Measurements from ENCODE around the gene ENTPD2. TPM values are rescaled to one million over a fixed set of nuclear protein-coding genes. Genes with fewer than 3 reads are reported as not detected.

Gene ENTPD2
- total RNA-seq, 4 donors from 2014 or later: 0.42 to 1.2 (median 1.0) TPM

DNA sequence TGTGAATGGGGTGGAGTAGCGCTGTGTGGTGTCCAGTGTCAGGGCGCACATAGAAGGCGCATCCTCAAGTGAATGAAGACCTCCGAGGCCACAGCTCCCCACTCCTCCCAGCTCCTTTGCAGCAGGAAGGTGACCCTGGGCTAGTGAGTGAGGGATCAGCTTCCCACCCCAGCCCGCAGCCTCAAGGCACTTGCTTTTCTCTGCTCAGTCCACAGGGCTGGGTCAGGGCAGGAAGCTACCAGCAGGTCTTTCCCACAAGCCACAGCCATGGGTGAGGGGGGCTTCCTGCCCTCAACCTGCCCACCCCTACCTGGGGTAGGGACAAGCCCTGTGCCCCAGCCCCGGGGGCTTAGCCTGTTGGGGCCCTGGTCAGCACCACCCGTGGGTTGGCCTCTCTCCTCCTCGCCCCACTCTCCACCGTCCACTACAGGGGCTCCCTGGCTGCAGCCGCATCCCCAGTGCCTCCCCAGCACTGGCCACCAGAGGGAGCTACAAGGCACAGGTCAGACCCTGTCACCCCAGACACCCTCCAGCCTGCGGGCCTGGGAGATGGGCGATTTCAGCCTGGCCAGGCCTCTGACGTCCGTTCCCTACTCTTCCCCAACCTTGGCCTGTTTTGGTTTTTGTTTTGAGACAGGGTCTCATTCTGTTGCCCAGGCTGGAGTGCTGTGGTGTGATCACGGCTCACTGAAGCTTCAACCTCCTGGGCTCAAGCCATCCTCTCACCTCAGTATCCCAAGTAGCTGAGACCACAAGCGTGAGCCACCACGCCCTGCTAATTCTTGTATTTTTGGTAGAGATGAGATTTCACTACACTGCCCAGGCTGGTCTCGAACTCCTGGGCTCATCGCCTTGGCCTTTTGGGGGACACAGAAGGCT, 24.6 kb downstream of the ENTPD2 start:
- no peak for DNase-seq (ENCODE audit: extremely low spot score)
- Histone ChIP-seq H3K36me3 (no peaks in the 10 kb centered on the region), H3K27me3 (peaks cover 0 to under 1% (median 0%) of the 10 kb centered on the region in 4 donors), H3K27ac (replicated peaks in 1 of 4) (peak overlapping the region in 2 of 4 donors; percentile 15 to 68), H3K4me3 (peak overlapping the region; percentile 61 to 66 (median 62)), H3K4me1 (peaks cover 24 to 46% (median 41%) of the 10 kb centered on the region in 4 donors), H3K9me3 (no peaks in the 10 kb centered on the region)
- no peak for TF ChIP-seq POLR2A (IDR thresholded peaks at IDR 0.05; ENCODE audit: low read depth)
- TF ChIP-seq, protein P1, sequence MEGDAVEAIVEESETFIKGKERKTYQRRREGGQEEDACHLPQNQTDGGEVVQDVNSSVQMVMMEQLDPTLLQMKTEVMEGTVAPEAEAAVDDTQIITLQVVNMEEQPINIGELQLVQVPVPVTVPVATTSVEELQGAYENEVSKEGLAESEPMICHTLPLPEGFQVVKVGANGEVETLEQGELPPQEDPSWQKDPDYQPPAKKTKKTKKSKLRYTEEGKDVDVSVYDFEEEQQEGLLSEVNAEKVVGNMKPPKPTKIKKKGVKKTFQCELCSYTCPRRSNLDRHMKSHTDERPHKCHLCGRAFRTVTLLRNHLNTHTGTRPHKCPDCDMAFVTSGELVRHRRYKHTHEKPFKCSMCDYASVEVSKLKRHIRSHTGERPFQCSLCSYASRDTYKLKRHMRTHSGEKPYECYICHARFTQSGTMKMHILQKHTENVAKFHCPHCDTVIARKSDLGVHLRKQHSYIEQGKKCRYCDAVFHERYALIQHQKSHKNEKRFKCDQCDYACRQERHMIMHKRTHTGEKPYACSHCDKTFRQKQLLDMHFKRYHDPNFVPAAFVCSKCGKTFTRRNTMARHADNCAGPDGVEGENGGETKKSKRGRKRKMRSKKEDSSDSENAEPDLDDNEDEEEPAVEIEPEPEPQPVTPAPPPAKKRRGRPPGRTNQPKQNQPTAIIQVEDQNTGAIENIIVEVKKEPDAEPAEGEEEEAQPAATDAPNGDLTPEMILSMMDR (IDR thresholded peaks at IDR 0.05): peak in 2 of 3 experiments; percentile 82 to 84
- peak in 1 of 2 donors; percentile 34 for TF ChIP-seq POLR2AphosphoS5 (IDR thresholded peaks at IDR 0.05)
- intact Hi-C loops (cut with DNase I): no loop called here
- 28% methylated on average over 17 of the region's 19 CpGs for WGBS

DNA sequence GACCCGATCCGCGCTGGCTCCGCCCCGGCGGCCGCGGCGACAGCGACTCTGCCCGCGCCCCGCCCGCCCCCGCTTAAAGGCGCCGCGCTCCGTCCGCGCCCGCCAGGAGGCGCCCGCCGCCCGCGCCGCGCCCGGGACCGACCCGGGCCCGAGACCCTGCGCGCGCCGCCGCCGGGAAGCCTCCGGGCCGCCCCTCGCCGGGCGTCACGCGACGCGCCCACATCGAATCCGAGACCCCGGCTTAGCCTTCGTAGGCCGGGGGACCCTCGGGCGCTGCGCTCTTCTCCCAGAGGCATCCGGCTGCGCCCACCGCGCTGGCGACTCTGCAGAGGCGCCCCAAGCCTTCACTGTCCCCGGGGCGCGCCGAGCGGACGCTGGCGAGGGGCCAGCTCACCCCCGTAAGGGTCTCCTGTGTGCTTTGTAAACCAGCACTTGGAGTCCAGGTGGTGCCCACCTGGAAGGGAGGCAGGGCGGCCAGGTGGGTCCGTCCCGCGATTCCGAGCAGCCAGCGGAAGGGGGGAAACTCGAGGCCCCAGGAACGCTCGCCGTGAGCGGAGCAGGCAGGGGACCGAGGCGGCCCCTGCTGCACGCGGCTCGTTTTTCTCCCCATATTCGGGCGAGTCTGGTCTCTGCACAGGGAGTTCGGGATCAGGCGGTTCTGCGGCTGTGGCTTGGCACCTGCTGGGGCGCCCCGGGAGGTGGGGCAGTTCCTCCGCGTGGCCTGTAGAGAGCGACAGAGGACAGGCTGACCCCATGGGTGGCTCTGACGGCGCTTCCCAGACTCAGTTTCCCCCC, 25.4 kb downstream of the ENTPD2 start:
- TF ChIP-seq, protein P1 (IDR thresholded peaks at IDR 0.05): peak in 2 of 3 experiments; percentile 18 to 26
- no peak for TF ChIP-seq EP300 (IDR thresholded peaks at IDR 0.05)
- no peaks in the 10 kb centered on the region for H3K27me3 ChIP-seq
- no peaks in the 10 kb centered on the region for H3K9me3 ChIP-seq
- peak overlapping the region; percentile 61 to 66 (median 62) for H3K4me3 ChIP-seq
- H3K36me3 ChIP-seq: peaks cover 0 to 5% (median 0%) of the 10 kb centered on the region in 4 donors
- intact Hi-C loops (cut with DNase I): no loop called here
- WGBS: no CpG with 5 or more reads among the region's 98 CpGs
- peaks cover 24 to 46% (median 40%) of the 10 kb centered on the region in 4 donors for H3K4me1 ChIP-seq
- H3K27ac ChIP-seq (replicated peaks in 1 of 4): peak overlapping the region in 3 of 4 donors; percentile 58 to 68 (median 59)
- no peak for DNase-seq (ENCODE audit: extremely low spot score)

DNA sequence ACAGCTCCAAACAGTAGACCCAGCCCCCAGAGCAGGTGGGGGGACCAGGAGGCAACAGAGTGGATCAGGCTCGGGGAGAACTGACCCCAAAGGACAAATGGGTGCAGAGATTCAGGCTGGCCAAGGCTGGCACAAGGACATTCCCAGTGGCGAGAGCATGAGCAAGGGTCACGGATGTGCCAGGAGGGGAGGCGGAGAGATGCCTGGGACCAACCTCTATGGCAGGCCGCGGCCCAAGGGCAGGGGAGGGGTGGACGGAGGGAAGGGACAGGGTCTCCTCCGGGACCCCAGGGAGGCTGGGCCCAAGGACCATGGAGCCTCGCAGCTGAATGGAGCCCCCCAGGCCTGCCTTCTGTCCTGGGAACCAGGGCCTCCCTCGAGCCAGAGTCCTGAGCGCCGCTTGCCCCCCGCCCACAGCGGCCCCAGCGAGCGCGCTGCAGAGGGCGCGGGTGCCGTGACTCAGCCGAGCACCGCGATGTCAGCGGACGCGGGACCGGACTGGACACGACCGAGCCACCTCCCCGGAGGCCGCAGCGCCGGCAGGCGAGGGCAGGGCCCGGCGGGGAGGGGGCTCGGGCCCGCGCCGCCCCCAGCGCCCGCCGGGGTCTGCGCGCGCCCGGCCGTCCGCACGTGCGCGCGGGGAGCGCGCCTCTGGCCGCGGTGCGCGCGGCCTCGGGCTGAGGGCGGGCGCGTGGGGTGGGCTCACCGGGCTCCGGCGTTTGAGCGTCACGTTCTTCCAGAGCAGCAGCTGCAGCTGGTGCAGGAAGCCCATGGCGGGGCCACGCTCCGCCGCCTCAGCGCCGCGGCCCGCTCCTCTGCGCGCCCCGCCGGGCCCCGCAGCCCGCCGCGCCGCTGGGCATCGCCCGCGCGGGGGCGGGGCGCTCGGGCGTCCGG, 26.2 kb downstream of the ENTPD2 start, which contains the start of gene ABCA2:
Gene ABCA2, minus strand, starts transcription at position 869 of the 894 bp plus-strand sequence. Its CDS starts 97 bp downstream, at position 772.
- intact Hi-C loops (cut with DNase I): no loop called here
- H3K9me3 ChIP-seq: no peaks in the 10 kb centered on the region
- H3K27me3 ChIP-seq: no peaks in the 10 kb centered on the region
- peak within 1 kb of the TSS; percentile 59 to 68 (median 67) for H3K27ac ChIP-seq (replicated peaks in 1 of 4)
- WGBS: 17% methylated on average over 12 of the region's 95 CpGs
- DNase-seq (ENCODE audit: extremely low spot score): no peak
- TF ChIP-seq EP300 (IDR thresholded peaks at IDR 0.05) (no peak), POLR2AphosphoS5 (IDR thresholded peaks at IDR 0.05) (no peak)
- H3K36me3 ChIP-seq: peaks cover 0 to 9% (median 0%) of the 10 kb centered on the region in 4 donors
- H3K4me1 ChIP-seq: peaks cover 24 to 46% (median 40%) of the 10 kb centered on the region in 4 donors
- peak within 1 kb of the TSS; percentile 61 to 66 (median 62) for H3K4me3 ChIP-seq

DNA sequence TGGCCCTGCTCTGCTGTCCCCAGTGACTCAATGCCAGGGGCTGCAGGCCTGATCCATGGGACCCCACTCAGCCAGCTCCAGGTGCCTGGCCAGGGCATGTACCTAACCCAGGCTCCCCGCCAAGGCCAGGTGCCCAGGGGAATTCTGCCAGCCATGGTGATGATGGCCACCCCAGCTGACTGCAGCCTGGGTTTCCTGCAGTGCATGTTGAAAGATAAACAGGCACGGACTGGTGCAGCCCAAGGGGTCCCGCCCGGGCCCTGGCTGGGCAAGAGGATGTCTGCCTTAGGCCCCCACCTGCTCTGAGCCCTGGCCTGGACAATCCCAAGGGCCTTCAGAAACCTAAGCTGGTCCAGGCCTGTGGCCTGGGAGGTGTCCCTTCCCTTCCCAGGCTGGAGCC, 27.0 kb downstream of the ENTPD2 start:
- intact Hi-C loops (cut with DNase I): no loop called here

DNA sequence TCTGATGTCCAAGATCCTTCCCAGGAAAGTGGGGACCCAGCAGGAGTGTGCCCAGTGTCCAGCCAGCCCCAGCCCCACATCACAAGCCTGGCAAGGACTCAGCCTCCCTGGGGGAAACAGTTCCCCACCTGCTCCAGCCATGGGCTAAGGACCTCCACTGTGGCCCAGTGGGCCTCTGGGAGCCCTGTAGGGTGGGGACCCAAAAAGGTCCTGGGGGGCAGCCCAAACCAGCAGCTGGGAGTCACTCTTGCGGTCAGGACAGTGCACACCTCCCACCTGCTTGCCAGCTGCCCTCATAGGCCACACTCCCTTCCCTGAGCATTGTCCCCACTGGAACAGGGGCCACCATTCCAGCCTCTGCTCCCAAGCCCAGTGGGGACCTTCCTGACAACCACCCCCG, 27.5 kb downstream of the ENTPD2 start:
- intact Hi-C loops (cut with DNase I): no loop called here
- peak overlapping the region in 3 of 4 donors; percentile 41 to 68 (median 57) for H3K27ac ChIP-seq (replicated peaks in 1 of 4)
- WGBS: 100% methylated on average over 1 of the region's 2 CpGs
- TF ChIP-seq, protein P1 (IDR thresholded peaks at IDR 0.05): no peak
- TF ChIP-seq EP300 (IDR thresholded peaks at IDR 0.05) (no peak), POLR2A (IDR thresholded peaks at IDR 0.05; ENCODE audit: low read depth) (no peak), POLR2AphosphoS5 (IDR thresholded peaks at IDR 0.05) (no peak)
- H3K36me3 ChIP-seq: peaks cover 0 to 13% (median 1%) of the 10 kb centered on the region in 4 donors
- no peak for DNase-seq (ENCODE audit: extremely low spot score)
- peak overlapping the region in 1 of 4 donors; percentile 59 for H3K4me3 ChIP-seq
- no peaks in the 10 kb centered on the region for H3K27me3 ChIP-seq
- H3K9me3 ChIP-seq: no peaks in the 10 kb centered on the region
- H3K4me1 ChIP-seq: peaks cover 24 to 46% (median 40%) of the 10 kb centered on the region in 4 donors

More for the DNA sequence above, 27.0 kb downstream of the ENTPD2 start:
- peaks cover 0 to 12% (median 0%) of the 10 kb centered on the region in 4 donors for H3K36me3 ChIP-seq
- WGBS: 75% methylated on average over 3 of the region's 4 CpGs
- H3K27ac ChIP-seq (replicated peaks in 1 of 4): peak overlapping the region; percentile 57 to 68 (median 66)
- H3K27me3 ChIP-seq: no peaks in the 10 kb centered on the region
- no peak for DNase-seq (ENCODE audit: extremely low spot score)
- peak overlapping the region; percentile 59 to 66 (median 62) for H3K4me3 ChIP-seq
- H3K4me1 ChIP-seq: peaks cover 24 to 46% (median 40%) of the 10 kb centered on the region in 4 donors
- H3K9me3 ChIP-seq: no peaks in the 10 kb centered on the region
- no peak for TF ChIP-seq POLR2A (IDR thresholded peaks at IDR 0.05; ENCODE audit: low read depth)
- no peak for TF ChIP-seq EP300 (IDR thresholded peaks at IDR 0.05)
